Liver (tissue), 9 donors: ENCODE measurements around the gene DPYSL4. TPM values are rescaled to one million over a fixed set of nuclear protein-coding genes. Genes with fewer than 3 reads are reported as not detected.

Experiments
- DNase-seq: peaks from one replicate; pipeline ENCODE4 v3.0.0-alpha.2; 2017; ENCODE audit warnings: low spot score
- H3K27ac ChIP-seq, 2 donors: one replicate each; pipeline ENCODE4 v1.7.0; 2013; ENCODE audit warnings: inconsistent platforms in 2 of 2, low read length in 2 of 2, control low read depth in 1 of 2, low read depth in 1 of 2, mild to moderate bottlenecking in 1 of 2
- H3K27me3 ChIP-seq, 4 donors: one replicate each; pipeline versions ENCODE4 v1.6.1 to v1.7.0; 2013; ENCODE audit warnings: low read length in 3 of 4, inconsistent platforms in 1 of 4, mild to moderate bottlenecking in 1 of 4, moderate library complexity in 1 of 4; ENCODE audit not compliant: control insufficient read depth in 4 of 4, insufficient read depth in 4 of 4
- H3K36me3 ChIP-seq, 4 donors: one replicate each; pipeline versions ENCODE4 v1.6.1 to v1.7.0; 2013; ENCODE audit warnings: low read length in 3 of 4, mild to moderate bottlenecking in 3 of 4, low read depth in 1 of 4, moderate library complexity in 1 of 4; ENCODE audit not compliant: control insufficient read depth in 4 of 4, insufficient read depth in 3 of 4
- H3K4me1 ChIP-seq, 4 donors: one replicate each; pipeline versions ENCODE4 v1.6.1 to v1.7.0; 2013; ENCODE audit warnings: low read length in 3 of 4, mild to moderate bottlenecking in 3 of 4, moderate library complexity in 1 of 4; ENCODE audit not compliant: control insufficient read depth in 4 of 4, insufficient read depth in 4 of 4
- H3K4me3 ChIP-seq, 3 donors: one replicate each; pipeline versions ENCODE4 v1.6.1 to v1.7.0; 2013; ENCODE audit warnings: low read length in 3 of 3, control low read depth in 1 of 3, low read depth in 1 of 3, mild to moderate bottlenecking in 1 of 3
- H3K9ac ChIP-seq, 2 donors: one replicate each; pipeline ENCODE4 v1.7.0; 2013; ENCODE audit warnings: low read length in 2 of 2, mild to moderate bottlenecking in 2 of 2, moderate library complexity in 2 of 2, control low read depth in 1 of 2, low read depth in 1 of 2
- H3K9me3 ChIP-seq, 4 donors: one replicate each; pipeline versions ENCODE4 v1.6.1 to v1.7.0; 2013; ENCODE audit warnings: low read length in 3 of 4; ENCODE audit not compliant: control insufficient read depth in 4 of 4
- CTCF ChIP-seq: fragments of 150-350 bp; IDR thresholded peaks from 2 replicates; pipeline ENCODE4 v1.5.1; 2017; ENCODE audit warnings: improper control_type of control experiment, low read depth, low read length; ENCODE audit not compliant: missing input control
- EGR1 ChIP-seq, 2 donors: IDR thresholded peaks; 2 replicates each; pipeline ENCODE4 v1.6.1; 2016 to 2018; ENCODE audit warnings: antibody characterized with exemption in 2 of 2, low read depth in 2 of 2
- FOXA2 ChIP-seq: IDR thresholded peaks from 2 replicates; pipeline ENCODE4 v1.6.1; 2016; ENCODE audit warnings: antibody characterized with exemption
- GABPA ChIP-seq, 2 donors: IDR thresholded peaks in 1 of 2; conservative IDR thresholded peaks in 1 of 2; 2 replicates each; pipeline ENCODE4 v1.6.1; 2016; ENCODE audit warnings: antibody characterized with exemption in 2 of 2, mild to moderate bottlenecking in 1 of 2, moderate library complexity in 1 of 2
- HNF4A ChIP-seq, 2 donors: conservative IDR thresholded peaks; 2 replicates each; pipeline ENCODE4 v1.6.1; 2016; ENCODE audit warnings: antibody characterized with exemption in 2 of 2, mild to moderate bottlenecking in 2 of 2
- HNF4G ChIP-seq: IDR thresholded peaks from 2 replicates; pipeline ENCODE4 v1.6.1; 2016; ENCODE audit warnings: antibody characterized with exemption
- JUND ChIP-seq, 2 donors: IDR thresholded peaks; 2 replicates each; pipeline ENCODE4 v1.6.1; 2016; ENCODE audit warnings: antibody characterized with exemption in 2 of 2
- NR2F2 ChIP-seq: IDR thresholded peaks from 2 replicates; pipeline ENCODE4 v1.6.1; 2016; ENCODE audit warnings: antibody characterized with exemption
- REST ChIP-seq: IDR thresholded peaks from 2 replicates; pipeline ENCODE4 v1.6.1; 2016; ENCODE audit warnings: antibody characterized with exemption, mild to moderate bottlenecking
- RXRA ChIP-seq, 2 donors: IDR thresholded peaks; 2 replicates each; pipeline ENCODE4 v1.6.1; 2017 to 2018; ENCODE audit warnings: antibody characterized with exemption in 2 of 2, mild to moderate bottlenecking in 1 of 2
- SP1 ChIP-seq: IDR thresholded peaks from 2 replicates; pipeline ENCODE4 v1.6.1; 2018; ENCODE audit warnings: antibody characterized with exemption, mild to moderate bottlenecking
- TAF1 ChIP-seq: conservative IDR thresholded peaks from 2 replicates; pipeline ENCODE4 v1.6.1; 2016; ENCODE audit warnings: antibody characterized with exemption, mild to moderate bottlenecking
- YY1 ChIP-seq: IDR thresholded peaks from 2 replicates; pipeline ENCODE4 v1.6.1; 2016; ENCODE audit warnings: antibody characterized with exemption, mild to moderate bottlenecking
- ZBTB33 ChIP-seq: IDR thresholded peaks from 2 replicates; pipeline ENCODE4 v1.6.1; 2016; ENCODE audit warnings: antibody characterized with exemption
- WGBS: extraction: QIAGEN DNeasy Blood & Tissue Kit; methylation state at CpG from one replicate; pipeline ENCODE4 v1.1.7; 2013; 5-methylcytosine and 5-hydroxymethylcytosine counted together
- polyA plus RNA-seq, 2 donors: library from polyadenylated mRNA; stranded (reverse) in 1 of 2; unstranded in 1 of 2; fragments of 200-250 nt in 1 of 2; fragments of >200 nt in 1 of 2; fragmentation: Nextera tagmentation in 1 of 2; extraction: Ambion mirVana in 1 of 2; gene quantifications; one replicate each; pipeline versions ENCODE4 v1.2.1 to v1.2.3, GENCODE V29; 2013 to 2015
- total RNA-seq, 2 donors: library from RNA; depleted of rRNA; stranded (reverse); fragments of >200 nt; gene quantifications; one replicate each; pipeline ENCODE4 v1.2.3, GENCODE V29; 2014
- donor health status: healthy.
- donor health status: healthy.
- donor health status: healthy.
- donor health status: healthy.
- donor health status: healthy.

DPYSL4 gene
- total and polyA plus RNA-seq, 4 donors, result 0.19 to 2.2 (median 0.26) TPM

GRCh38 chr10:132232023-132232951 is 45.5 kb downstream of the DPYSL4 start:
- no peak for DNase-seq
- WGBS, result 69% methylated on average over 35 of the region's 35 CpGs
- H3K4me3 ChIP-seq, result no peak overlapping the region
- H3K9ac ChIP-seq, result no peak overlapping the region
- no peaks in the 10 kb centered on the region for H3K4me1 ChIP-seq
- TF ChIP-seq TAF1, result no peak
- no peak for TF ChIP-seq GABPA (IDR thresholded peaks at IDR 0.05 in 1 of 2, conservative IDR thresholded peaks at IDR 0.05 in 1 of 2)
- TF ChIP-seq HNF4G, result no peak
- no peaks in the 10 kb centered on the region for H3K9me3 ChIP-seq
- H3K27ac ChIP-seq, result no peak overlapping the region
- H3K27me3 ChIP-seq, result no peaks in the 10 kb centered on the region
- H3K36me3 ChIP-seq, result no peaks in the 10 kb centered on the region

GRCh38 chr10:132232981-132233380 is 46.2 kb downstream of the DPYSL4 start:
- 72% methylated on average over 9 of the region's 9 CpGs for WGBS
- TF ChIP-seq TAF1 (no peak), CTCF (no peak), YY1 (no peak), FOXA2 (no peak), SP1 (no peak), EGR1 (IDR thresholded peaks at IDR 0.05; ENCODE audit: low read depth in 2 of 2) (no peak), RXRA (IDR thresholded peaks at IDR 0.05) (no peak), REST (no peak), ZBTB33 (no peak), JUND (IDR thresholded peaks at IDR 0.05) (no peak), HNF4A (conservative IDR thresholded peaks at IDR 0.05) (no peak), GABPA (IDR thresholded peaks at IDR 0.05 in 1 of 2, conservative IDR thresholded peaks at IDR 0.05 in 1 of 2) (no peak), NR2F2 (no peak)
- no peak for DNase-seq
- H3K4me1 ChIP-seq, result no peaks in the 10 kb centered on the region
- H3K27ac ChIP-seq, result no peak overlapping the region
- no peaks in the 10 kb centered on the region for H3K9me3 ChIP-seq
- H3K4me3 ChIP-seq, result no peak overlapping the region
- no peak overlapping the region for H3K9ac ChIP-seq
- no peaks in the 10 kb centered on the region for H3K36me3 ChIP-seq
- no peaks in the 10 kb centered on the region for H3K27me3 ChIP-seq
